HepG2 (cell line): Measurements from ENCODE around the gene KATNAL2. TPM values are rescaled to one million over a fixed set of nuclear protein-coding genes. Genes with fewer than 3 reads are reported as not detected.

Experiments
- ATAC-seq: fragments of 200-7000 bp; cut with Tn5 transposase; 3 replicates; pipeline ENCODE4 v1.9.1; 2020; ENCODE audit warnings: mild to moderate bottlenecking, moderate library complexity
- BruUV-seq: library from RNA; stranded (reverse); fragments of 400-500 nt; replicated peaks from 2 replicates; lab custom pipeline; 2021; lab: Mats Ljungman, UMichigan
- CTCF ChIA-PET: fragments of 300-600 bp; formaldehyde crosslinking; extraction: SDS; loops from one replicate; lab custom pipeline; 2021; ENCODE audit warnings: low total read pairs, inconsistent platforms, low intra/inter-chr PET ratio; lab: Yijun Ruan, JAX
- POLR2A ChIA-PET: fragments of 350-600 bp; sonication (Branson Sonifier 250); formaldehyde crosslinking; loops from one replicate; lab custom pipeline; 2020; ENCODE audit warnings: antibody characterized with exemption, inconsistent platforms; lab: Yijun Ruan, JAX
- DNase-seq: peaks from one replicate; pipeline ENCODE4 v3.0.0-alpha.2; 2015; ENCODE audit warnings: low spot score
- FAIRE-seq: peaks from 3 replicates; lab custom pipeline; 2011; peaks lifted over from hg19 to GRCh38; lab: Jason Lieb, UNC
- H2AFZ ChIP-seq: one replicate; pipeline ENCODE4 v1.6.1; 2011; ENCODE audit warnings: low read length, inconsistent platforms
- H3K27ac ChIP-seq: fragments of 300-600 bp; 3 replicates; pipeline ENCODE4 v1.8.0; 2011; ENCODE audit warnings: mixed run types, mild to moderate bottlenecking, mixed read lengths, low read length, inconsistent platforms; ENCODE audit not compliant: insufficient read depth; ENCODE audit errors: extremely low read length
- H3K27me3 ChIP-seq, 2 experiments: fragments of 200-600 bp in 1 of 2; 2 replicates in 1 of 2; 3 replicates in 1 of 2; pipeline versions ENCODE4 v1.6.0 to v1.8.0; 2011; ENCODE audit warnings: low read length in 2 of 2, mild to moderate bottlenecking in 2 of 2, moderate library complexity in 2 of 2, inconsistent platforms in 1 of 2; ENCODE audit not compliant: insufficient read depth in 2 of 2, control insufficient read depth in 1 of 2
- H3K36me3 ChIP-seq, 2 experiments: fragments of 200-600 bp in 1 of 2; replicated peaks in 1 of 2; 2 replicates in 1 of 2; 3 replicates in 1 of 2; pipeline versions ENCODE4 v1.5.1 to v1.8.0; 2011; ENCODE audit warnings: low read length in 2 of 2, inconsistent platforms in 1 of 2; ENCODE audit not compliant: insufficient read depth in 2 of 2, control insufficient read depth in 1 of 2
- H3K4me1 ChIP-seq: 2 replicates; pipeline ENCODE4 v1.5.1; 2012; ENCODE audit warnings: low read length, inconsistent platforms; ENCODE audit not compliant: insufficient read depth
- H3K4me2 ChIP-seq: 2 replicates; pipeline ENCODE4 v1.6.0; 2011; ENCODE audit warnings: low read depth, low read length, inconsistent platforms
- H3K4me3 ChIP-seq, 3 experiments: fragments of 200-600 bp in 1 of 3; sonication (generic), shearing (Covaris generic) in 1 of 3; replicated peaks in 1 of 3; 2 replicates each; pipeline ENCODE4 v1.5.1; 2011 to 2016; ENCODE audit warnings: low read length in 3 of 3, inconsistent platforms in 2 of 3, low read depth in 2 of 3, mild to moderate bottlenecking in 2 of 3, control low read depth in 1 of 3, mixed read lengths in 1 of 3; ENCODE audit not compliant: insufficient read depth in 1 of 3
- H3K79me2 ChIP-seq: one replicate; pipeline ENCODE4 v1.6.1; 2011; ENCODE audit warnings: low read length, inconsistent platforms; ENCODE audit not compliant: insufficient read depth
- H3K9ac ChIP-seq: 2 replicates; pipeline ENCODE4 v1.6.0; 2011; ENCODE audit warnings: mild to moderate bottlenecking, low read depth, low read length, inconsistent platforms; ENCODE audit not compliant: insufficient read depth
- H3K9me3 ChIP-seq: 2 replicates; pipeline ENCODE4 v1.5.1; 2012; ENCODE audit warnings: mild to moderate bottlenecking, low read length
- H4K20me1 ChIP-seq: 2 replicates; pipeline ENCODE4 v1.6.0; 2011; ENCODE audit warnings: inconsistent platforms, mild to moderate bottlenecking, low read length, moderate library complexity; ENCODE audit not compliant: insufficient read depth
- ELF4 ChIP-seq: sonication (generic); formaldehyde crosslinking; IDR thresholded peaks from 2 replicates; pipeline ENCODE4 v1.5.0; 2020; ENCODE audit warnings: missing genetic modification reagents, mild to moderate bottlenecking, moderate library complexity, borderline replicate concordance
- JUND ChIP-seq: sonication (generic); formaldehyde crosslinking; IDR thresholded peaks from 2 replicates; pipeline ENCODE4 v1.8.0; 2022; ENCODE audit warnings: mild to moderate bottlenecking, missing genetic modification reagents
- THAP11 ChIP-seq: IDR thresholded peaks from 2 replicates; pipeline ENCODE4 v1.6.1; 2016; ENCODE audit warnings: missing biosample characterization, missing genetic modification reagents
- ZNF790 ChIP-seq: sonication (generic); formaldehyde crosslinking; IDR thresholded peaks from 2 replicates; pipeline ENCODE4 v1.8.0; 2022; ENCODE audit warnings: missing genetic modification reagents, mild to moderate bottlenecking, borderline replicate concordance
- WGBS: methylation state at CpG from one replicate; pipeline ENCODE4 v1.1.6; 2017; ENCODE audit warnings: low lambda C conversion rate; 5-methylcytosine and 5-hydroxymethylcytosine counted together
- in situ Hi-C: cut with HindIII; loops from 2 replicates; pipeline ENCODE4 v1.10.0; 2017; ENCODE audit warnings: low pct_unique_long_range_greater_than_20kb; ENCODE audit not compliant: extremely low pct_ligation_motif_present
- intact Hi-C: fragments of 100-400 bp; cut with micrococcal nuclease; formaldehyde crosslinking; loops from one replicate; pipeline ENCODE4 v1.10.0; 2022; ENCODE audit not compliant: unreplicated experiment
- polyA plus RNA-seq, 8 experiments: library from polyadenylated mRNA; depleted of rRNA in 3 of 8; stranded (reverse) in 7 of 8; unstranded in 1 of 8; fragments of >200 nt; fragmentation: Illumina TruSeq in 4 of 8; extraction: Trizol in 4 of 8; gene quantifications; 2 replicates each; pipeline versions ENCODE4 v1.2.1 to v1.2.3, GENCODE V29; 2011 to 2016; ENCODE audit warnings: low read depth in 4 of 8, missing spikeins in 1 of 8, mixed read lengths in 1 of 8; ENCODE audit not compliant: insufficient read depth in 1 of 8
- total RNA-seq, 5 experiments: library from RNA; depleted of rRNA; stranded (reverse); fragments of >200 nt; fragmentation: Illumina TruSeq; extraction: Trizol; gene quantifications; 2 replicates each; pipeline ENCODE4 v1.2.3, GENCODE V29; 2016; ENCODE audit warnings: low read depth in 1 of 5
- TF ChIP-seq, protein P1 (sequence below): sonication (generic); formaldehyde crosslinking; IDR thresholded peaks from 2 replicates; pipeline ENCODE4 v1.4.0; 2020; ENCODE audit warnings: missing genetic modification reagents

Gene KATNAL2
- total and polyA plus RNA-seq, 2 of the 13 experiments (the other 11 are each of a cell fraction or from before 2014, with no cell fraction given) = not detected

DNA sequence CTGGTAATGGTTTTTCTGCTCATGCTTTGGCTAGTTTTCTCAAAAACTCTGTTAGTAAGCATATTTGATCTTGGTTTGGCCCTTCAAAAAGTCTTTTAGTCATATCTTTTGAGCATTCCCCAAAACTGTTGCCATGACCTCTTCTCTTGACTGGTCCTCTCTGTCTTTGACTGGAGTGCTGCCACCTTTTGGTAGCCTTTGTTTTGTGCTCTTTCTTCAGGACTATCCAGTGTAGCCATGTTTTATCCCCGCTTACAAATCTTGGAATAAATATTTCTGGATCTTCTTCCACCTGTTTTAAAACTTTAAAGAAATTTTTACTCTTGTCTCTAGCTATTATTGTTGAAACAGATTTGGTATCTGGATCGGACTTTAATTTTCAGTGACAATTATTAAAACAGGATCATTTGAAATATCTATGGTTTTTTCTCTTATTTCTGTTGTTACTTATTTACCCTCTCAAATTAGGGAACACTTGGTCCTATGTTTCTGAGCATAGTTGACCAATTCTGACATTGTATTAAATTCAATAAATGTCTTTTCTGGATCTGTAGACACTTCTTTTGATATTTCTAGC, 119.0 kb downstream of the KATNAL2 start (continued):
- TF ChIP-seq JUND (CRISPR knock-in tag) (no peak), THAP11 (CRISPR knock-in tag) (no peak)
- TF ChIP-seq, protein P1, sequence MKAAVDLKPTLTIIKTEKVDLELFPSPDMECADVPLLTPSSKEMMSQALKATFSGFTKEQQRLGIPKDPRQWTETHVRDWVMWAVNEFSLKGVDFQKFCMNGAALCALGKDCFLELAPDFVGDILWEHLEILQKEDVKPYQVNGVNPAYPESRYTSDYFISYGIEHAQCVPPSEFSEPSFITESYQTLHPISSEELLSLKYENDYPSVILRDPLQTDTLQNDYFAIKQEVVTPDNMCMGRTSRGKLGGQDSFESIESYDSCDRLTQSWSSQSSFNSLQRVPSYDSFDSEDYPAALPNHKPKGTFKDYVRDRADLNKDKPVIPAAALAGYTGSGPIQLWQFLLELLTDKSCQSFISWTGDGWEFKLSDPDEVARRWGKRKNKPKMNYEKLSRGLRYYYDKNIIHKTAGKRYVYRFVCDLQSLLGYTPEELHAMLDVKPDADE (CRISPR knock-in tag) = no peak

DNA sequence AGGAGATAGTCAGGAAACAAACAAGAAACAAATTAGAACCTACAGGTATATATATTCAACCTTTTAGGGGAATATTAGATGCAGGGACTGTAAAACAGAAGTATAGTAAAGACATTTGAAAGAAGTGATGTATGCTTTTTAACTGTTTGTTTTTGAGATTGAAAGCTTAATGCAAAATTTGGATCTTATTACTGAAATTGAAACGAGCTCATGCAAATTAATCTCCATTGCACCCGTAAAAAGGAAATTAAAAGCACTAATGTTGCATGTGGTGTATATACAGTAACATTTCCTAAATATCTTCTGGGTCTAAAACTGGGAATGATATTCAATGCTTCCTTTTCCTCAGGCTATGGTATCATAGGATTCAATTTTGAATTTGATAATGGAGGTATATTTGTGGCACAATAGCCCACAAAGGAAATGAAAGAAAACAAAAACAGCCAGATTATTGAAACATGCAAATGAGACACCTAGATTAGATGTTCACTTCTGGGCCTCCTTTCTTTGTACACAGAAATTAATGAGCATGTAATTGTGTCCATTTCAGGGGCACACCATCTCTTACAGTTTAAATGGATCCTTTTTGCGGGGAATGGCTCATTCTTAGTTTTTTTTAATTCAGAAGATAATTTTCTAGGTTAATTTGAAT, 119.7 kb downstream of the KATNAL2 start:
- no peaks in the 10 kb centered on the region for H4K20me1 ChIP-seq

More for the DNA sequence above, 119.7 kb downstream of the KATNAL2 start:
- DNase-seq (no peak), ATAC-seq (no peak), FAIRE-seq (no peak)
- no peak overlapping the region for H2AFZ ChIP-seq
- ChIA-PET POLR2A (no interaction called here), CTCF (interaction anchor here (1.1 kb wide), 1 partner anchor 87 kb away, joined by 4 read pairs; no protein-coding TSS in a partner anchor)
- in situ Hi-C loops (no loop called here), intact Hi-C loops (no loop called here)
- no peak overlapping the region for H3K4me2 ChIP-seq
- no peaks in the 10 kb centered on the region for H3K9me3 ChIP-seq
- H3K4me3 ChIP-seq = no peak overlapping the region
- TF ChIP-seq ELF4 (CRISPR knock-in tag) (no peak), ZNF790 (CRISPR knock-in tag) (no peak)
- H3K9ac ChIP-seq = no peak overlapping the region
- no peaks in the 10 kb centered on the region for H3K36me3 ChIP-seq
- H3K4me1 ChIP-seq = no peaks in the 10 kb centered on the region
- H3K27ac ChIP-seq = no peak overlapping the region
- H3K79me2 ChIP-seq = no peaks in the 10 kb centered on the region
- H3K27me3 ChIP-seq = peaks cover 3 to 33% of the 10 kb centered on the region in 2 experiments
- BruUV-seq = no TSS peak
- WGBS = 1% methylated on average over 3 of the region's 3 CpGs
